ENCODE results near the gene CES4A.
"Not testable (repeated sequence)": the region's sequence is repeated elsewhere in the genome, so short reads cannot be mapped to it uniquely, and the experiment has no call there.

The CES4A gene

GRCh38 chr16:67022531-67023214 lies 34.3 kb downstream of the CES4A start:
- DNase-seq (ENCODE audit: low spot score): no peak

- no peak for DNase-seq (ENCODE audit: low spot score)
Measured at GRCh38 chr16:67023689-67024088, 35.3 kb downstream of the CES4A start.

- DNase-seq (ENCODE audit: low spot score): no peak
Measured at GRCh38 chr16:67024384-67025209, 36.2 kb downstream of the CES4A start.

GRCh38 chr16:67025210-67025550 lies 36.8 kb downstream of the CES4A start:
- no peak for DNase-seq (ENCODE audit: low spot score)

GRCh38 chr16:67026570-67026969 lies 38.2 kb downstream of the CES4A start:
- no peak for DNase-seq (ENCODE audit: low spot score)

GRCh38 chr16:67027046-67027445 lies 38.7 kb downstream of the CES4A start:
- DNase-seq (ENCODE audit: low spot score): no peak

- DNase-seq (ENCODE audit: low spot score): no peak
Measured at GRCh38 chr16:67028167-67028695, 39.8 kb downstream of the CES4A start.

GRCh38 chr16:67028696-67029253 lies 40.4 kb downstream of the CES4A start, which contains the start of gene CBFB:
TSS of gene CBFB (plus strand) at chr16:67029149. CDS start at chr16:67029408, 259 bp downstream.
- peak; percentile 90 for DNase-seq (ENCODE audit: low spot score)

GRCh38 chr16:67029254-67030096 lies 41.1 kb downstream of the CES4A start:
- DNase-seq (ENCODE audit: low spot score): peak; percentile 46

- no peak for DNase-seq (ENCODE audit: low spot score)
Measured at GRCh38 chr16:67030221-67030962, 42.0 kb downstream of the CES4A start.

- no peak for DNase-seq (ENCODE audit: low spot score)
Measured at GRCh38 chr16:67034487-67034886, 46.1 kb downstream of the CES4A start.

GRCh38 chr16:67035364-67035763 lies 47.0 kb downstream of the CES4A start:
- no peak for DNase-seq (ENCODE audit: low spot score)

GRCh38 chr16:67036323-67036741 lies 47.9 kb downstream of the CES4A start:
- DNase-seq (ENCODE audit: low spot score): no peak

GRCh38 chr16:67039260-67040020 lies 51.1 kb downstream of the CES4A start:
- no peak for DNase-seq (ENCODE audit: low spot score)

- DNase-seq (ENCODE audit: low spot score): no peak
Measured at GRCh38 chr16:67040166-67040565, 51.8 kb downstream of the CES4A start.

GRCh38 chr16:67040906-67041305 lies 52.5 kb downstream of the CES4A start:
- DNase-seq (ENCODE audit: low spot score): peak; percentile 53

- not testable (repeated sequence) for DNase-seq (ENCODE audit: low spot score)
Measured at GRCh38 chr16:67041520-67041919, 53.1 kb downstream of the CES4A start.

- no peak for DNase-seq (ENCODE audit: low spot score)
Measured at GRCh38 chr16:67043420-67043819, 55.0 kb downstream of the CES4A start.

- DNase-seq (ENCODE audit: low spot score): no peak
Measured at GRCh38 chr16:67050796-67051195, 62.4 kb downstream of the CES4A start.

- DNase-seq (ENCODE audit: low spot score): no peak
Measured at GRCh38 chr16:67052399-67052798, 64.0 kb downstream of the CES4A start.

All from putamen (tissue), 1 donor.